Effector CD4-positive, alpha-beta T cell (primary cell): ENCODE results near the gene GRAMD2B.
"Not testable (repeated sequence)": the region's sequence is repeated elsewhere in the genome, so short reads cannot be mapped to it uniquely, and the experiment has no call there.

Source experiments
- DNase-seq: peaks from one replicate; pipeline ENCODE4 v3.0.0-alpha.2; 2020

Gene GRAMD2B

DNA sequence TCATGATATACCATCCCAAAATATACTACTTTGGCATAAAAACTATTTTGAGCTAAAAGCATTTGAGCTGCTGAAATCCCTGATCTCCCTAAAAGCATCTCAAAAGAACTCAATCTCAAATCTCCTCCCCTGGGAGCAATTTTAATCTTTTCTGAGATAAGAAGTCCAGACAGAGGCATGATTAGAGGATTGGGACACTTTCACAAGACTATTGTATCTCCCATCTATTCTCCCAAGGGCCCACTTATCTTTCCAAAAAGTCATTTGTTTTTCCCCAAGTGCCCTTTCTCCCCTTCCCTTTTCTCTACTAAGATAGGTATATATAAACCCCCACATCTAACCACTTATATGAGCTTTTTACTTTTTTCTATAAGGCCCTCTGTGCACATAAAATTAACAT, 92.1 kb downstream of the GRAMD2B start:
- DNase-seq: no peak

DNA sequence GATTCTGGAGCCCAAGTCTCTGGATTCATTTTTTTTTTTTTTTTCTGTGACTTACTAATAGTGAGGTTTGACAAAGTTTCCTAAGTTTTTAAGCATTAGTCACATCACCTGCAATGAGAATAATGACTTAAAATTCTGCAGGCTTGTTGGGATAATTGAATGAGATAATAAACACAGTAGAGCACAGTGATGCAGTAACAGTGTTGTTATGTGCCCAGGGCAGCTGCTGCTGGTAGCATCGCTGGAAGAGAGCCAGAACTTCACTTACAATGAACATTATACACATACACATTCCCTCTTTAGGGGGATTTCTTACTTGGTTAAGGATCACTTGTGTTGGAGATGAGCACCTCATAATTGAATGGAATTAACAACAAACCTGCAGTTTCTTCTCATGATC, 92.9 kb downstream of the GRAMD2B start:
- DNase-seq: no peak

DNA sequence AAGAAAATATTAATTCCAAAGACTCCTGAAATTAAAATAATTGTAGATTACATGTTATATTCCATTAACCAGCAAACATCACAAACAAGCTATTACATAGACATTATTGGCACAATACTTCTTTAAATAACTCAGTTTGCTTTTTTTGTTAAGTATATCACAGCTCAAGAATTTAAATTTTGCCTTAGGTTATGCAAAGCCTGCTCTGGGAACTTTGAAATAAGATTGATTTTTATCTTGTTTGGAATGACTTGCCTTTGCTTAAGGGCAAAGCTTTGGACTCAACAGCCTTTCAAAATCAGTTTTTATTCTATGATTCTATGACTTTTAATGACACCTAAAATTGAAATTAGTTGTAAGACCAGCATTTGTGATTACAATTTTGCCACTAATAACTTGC, 93.6 kb downstream of the GRAMD2B start:
- no peak for DNase-seq

DNA sequence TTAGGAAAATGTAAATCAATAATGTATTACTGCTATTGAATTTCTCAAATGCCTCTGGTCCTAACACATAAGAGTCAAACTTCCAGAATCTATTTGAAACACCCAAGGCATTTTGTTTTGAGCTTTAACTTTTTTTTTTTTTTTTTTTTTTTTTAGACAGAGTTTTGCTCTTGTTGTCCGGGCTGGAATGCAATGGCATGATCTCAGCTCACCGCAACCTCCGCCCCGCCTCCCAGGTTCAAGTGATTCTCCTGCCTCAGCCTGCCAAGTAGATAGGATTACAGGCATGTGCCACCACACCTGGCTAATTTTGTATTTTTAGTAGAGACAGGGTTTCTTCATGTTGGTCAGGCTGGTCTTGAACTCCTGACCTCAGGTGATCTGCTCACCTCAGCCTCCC, 96.0 kb downstream of the GRAMD2B start:
- not testable (repeated sequence) for DNase-seq

DNA sequence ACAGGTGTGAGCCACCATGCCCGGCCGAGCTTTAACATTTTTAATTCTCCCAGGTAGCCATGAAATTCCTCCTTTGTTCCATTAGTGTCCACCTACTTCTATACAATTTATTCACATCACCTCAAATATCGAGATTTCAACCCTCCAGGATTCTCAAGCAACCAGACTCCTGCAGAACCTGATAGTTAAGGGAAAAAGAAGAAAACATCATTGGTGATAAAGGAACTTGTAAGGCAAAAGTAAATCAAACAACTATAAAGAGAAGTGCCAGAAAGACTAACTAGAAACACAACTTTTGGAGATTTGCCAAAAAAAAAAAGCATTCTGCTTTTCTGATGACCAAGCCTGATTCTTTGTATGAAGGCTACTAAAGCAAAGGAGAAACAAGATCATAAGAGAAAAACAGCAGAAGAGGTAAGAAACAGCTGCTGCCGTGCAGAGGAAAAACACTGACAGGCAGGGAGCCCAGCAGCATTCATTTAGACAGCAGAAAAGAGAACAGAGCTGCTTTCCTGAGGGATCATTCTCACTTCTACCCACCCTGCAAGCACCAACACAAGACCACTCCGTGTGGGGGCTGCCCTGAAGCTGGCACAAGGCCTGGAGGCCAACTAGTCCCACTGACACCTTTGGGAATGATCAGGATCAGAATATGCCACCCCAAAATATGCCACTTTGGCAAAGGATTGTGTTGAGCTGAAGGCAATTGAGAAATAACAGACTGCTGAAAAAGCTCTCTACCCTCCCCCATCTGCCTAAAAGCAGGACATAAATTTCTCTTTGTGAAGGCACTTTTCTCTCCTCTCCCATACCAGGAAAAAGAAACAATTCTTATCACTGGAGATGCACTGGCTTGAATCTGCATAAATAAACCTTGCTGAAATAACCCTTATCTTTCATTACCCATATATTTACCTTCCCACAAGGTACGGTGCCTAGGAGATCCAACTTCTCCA, 96.7 kb downstream of the GRAMD2B start:
- no peak for DNase-seq

DNA sequence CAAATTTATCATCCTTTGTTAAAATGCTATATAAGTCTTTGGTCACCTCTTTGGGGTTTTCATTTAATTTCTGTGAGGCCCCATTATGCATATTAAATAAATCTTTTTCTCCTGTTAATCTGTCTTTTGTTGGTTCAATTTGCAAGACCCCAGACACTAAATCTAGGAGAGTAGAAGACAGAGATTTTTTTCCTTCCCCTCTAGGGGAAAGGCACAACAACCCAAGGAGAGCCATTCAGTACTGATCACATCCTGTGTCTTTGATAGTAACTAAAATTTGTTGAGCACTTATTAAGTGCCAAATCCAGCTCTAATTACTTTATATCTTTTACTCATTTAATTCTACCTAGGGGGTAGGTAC, 97.4 kb downstream of the GRAMD2B start:
- no peak for DNase-seq

DNA sequence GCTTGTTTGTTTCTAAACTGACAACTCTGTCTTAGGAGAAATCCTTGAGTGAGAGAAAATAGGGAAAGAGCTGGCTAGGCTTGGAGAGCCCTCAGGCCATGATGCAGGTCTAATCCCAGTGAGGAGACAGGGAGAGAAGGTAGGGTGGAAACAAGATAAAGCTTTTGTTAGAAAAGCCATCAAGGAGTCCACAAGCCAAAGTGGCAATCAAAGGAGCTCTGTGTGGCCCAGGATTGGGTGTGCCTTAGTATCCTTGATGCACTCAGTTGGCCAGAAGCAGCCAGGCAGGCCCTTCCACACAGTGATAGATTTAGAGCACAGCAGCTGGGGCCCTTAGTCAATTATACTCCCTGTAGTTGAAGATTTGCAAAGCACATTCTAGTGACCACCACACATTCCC, 97.9 kb downstream of the GRAMD2B start:
- DNase-seq: no peak

DNA sequence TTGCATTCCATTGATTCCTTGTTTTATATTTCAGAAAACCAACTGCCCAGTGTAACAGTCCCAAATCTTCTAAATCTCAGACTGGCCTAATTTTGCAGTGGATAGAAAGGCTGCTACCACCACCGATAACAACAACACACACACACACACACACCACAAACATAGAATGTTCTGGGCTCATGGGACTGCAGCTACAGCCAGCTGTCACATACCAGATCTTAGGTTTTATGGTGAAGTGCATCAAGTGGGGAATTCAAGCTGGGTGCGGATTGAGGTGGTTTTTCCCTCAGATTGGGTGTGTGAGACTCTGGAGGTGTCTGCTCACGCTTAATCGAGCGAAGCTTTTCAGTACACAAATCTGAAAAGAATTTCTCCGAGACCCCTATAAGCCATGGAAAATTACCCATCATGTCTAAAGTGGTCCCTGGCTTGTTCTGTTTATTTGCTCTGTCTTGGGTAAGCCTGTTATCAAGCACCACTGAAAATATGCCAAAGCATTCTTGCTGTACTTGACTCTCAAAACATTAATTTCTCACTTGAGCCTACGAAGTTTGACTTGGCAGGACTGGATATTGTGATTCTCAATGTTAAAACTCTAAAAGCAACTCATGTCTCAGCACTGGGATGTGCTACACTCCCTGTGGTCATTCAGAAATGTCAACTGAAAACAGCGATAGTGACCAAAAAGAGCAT, 100.8 kb downstream of the GRAMD2B start:
- no peak for DNase-seq

DNA sequence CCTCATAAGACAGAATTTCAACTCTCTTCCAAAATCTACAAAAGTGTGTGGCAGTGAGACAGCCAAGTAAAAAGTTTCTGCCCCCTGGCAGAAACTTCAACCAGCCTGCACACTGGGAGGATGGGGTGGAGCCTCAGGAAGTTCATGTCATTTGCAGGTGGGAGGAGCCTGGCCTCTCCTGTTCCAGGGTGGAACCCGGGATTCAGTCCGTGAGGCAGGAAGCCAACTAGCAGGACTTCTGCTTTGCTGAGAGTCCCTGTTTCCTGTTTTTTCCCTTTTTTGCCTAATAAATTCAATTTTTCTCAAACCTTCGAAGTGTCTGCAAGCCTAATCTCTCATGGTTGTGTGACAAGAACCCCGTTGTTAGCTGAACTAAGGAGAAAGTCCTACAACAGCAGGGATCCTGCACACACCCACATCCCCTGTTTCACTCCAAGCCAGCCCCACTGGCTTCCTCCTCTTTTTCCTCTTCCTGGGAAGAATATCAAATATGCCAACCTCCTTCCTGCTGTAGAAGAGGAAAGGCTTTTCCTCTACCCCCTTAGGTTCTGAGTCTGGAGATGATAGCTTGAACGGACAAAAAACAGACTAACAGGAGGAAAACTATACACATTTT, 102.5 kb downstream of the GRAMD2B start:
- no peak for DNase-seq

DNA sequence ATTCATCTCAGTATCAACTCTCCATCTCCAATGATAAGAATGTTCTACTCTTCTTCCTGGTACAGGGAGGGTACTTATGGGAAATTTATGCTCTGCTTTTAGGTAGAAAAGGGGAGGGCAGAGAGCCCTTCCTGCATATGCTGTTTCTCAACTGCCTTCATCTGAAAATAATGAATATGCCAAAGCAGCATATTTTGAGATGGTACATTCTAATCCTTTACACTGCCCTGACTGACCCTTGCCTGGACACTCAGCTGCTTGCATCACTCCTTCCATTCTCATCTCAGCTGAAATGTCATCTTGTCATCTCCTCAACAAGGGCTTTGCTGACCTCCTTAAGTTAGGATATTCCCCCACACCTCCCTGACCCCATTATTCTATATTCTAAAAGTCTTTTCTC, 103.3 kb downstream of the GRAMD2B start:
- DNase-seq: no peak

DNA sequence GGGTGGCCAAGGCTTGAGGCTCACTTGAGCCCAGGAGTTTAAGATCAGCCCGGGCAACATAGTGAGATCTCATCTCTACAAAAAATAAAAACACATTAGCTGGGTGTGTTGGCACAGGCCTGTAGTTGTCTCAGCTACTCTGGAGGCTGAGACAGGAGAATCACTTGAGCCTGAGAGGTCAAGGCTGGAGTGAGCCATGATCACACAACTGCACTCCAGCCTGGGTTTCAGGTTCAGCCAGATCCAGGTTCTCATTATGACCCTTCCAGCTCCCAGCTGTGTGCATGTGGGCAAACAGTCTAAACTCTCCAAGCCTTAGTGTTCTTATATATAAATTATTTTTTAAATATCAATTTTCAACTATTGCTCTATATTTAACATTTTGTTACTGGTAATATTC, 103.9 kb downstream of the GRAMD2B start:
- DNase-seq: no peak

DNA sequence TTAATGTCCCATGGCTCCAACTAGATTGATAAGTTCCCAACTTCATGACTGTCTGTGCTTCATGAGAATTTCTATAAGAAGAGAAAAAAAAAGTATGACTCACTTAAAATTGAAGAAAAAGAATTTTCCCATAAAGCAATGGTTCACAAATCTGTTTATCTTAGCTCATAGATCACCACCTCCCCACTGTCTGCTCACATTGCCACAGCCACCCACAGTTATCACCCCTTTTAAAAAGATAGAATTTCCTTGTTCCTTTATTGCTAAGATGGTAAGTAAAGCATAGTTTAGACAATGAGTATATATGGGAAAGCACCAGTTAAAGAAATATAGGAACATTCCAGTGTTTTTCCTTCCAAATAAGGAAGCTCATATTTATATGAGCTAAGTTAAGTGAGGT, 104.7 kb downstream of the GRAMD2B start:
- DNase-seq: no peak

DNA sequence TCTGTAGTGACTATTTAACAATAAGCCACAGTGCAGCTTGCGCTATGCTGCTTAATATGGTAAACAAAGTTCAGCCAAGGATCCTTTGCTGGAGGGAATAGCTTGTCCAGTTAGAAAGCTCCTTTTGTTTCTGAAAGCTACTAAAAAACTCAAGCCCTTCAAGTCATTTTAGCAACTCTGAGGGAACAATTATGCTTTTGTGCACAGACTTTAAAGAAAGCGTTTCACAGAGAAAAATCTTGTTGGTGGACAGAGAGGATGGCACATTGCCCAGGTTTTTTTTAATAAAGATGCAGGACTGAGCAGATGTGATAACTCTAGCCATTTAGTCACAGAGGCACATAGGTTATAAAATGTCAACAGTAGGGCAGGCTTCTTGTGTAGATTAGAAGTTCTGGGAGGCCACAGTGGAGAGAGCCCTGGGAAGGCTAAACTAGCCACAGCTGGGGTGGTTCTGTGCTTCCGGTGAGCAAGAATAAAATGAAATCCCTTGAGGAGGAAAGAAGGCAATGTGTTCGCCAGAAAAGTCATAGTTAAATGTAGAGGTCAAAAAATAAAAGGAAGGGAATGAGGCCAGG, 108.4 kb downstream of the GRAMD2B start:
- no peak for DNase-seq

DNA sequence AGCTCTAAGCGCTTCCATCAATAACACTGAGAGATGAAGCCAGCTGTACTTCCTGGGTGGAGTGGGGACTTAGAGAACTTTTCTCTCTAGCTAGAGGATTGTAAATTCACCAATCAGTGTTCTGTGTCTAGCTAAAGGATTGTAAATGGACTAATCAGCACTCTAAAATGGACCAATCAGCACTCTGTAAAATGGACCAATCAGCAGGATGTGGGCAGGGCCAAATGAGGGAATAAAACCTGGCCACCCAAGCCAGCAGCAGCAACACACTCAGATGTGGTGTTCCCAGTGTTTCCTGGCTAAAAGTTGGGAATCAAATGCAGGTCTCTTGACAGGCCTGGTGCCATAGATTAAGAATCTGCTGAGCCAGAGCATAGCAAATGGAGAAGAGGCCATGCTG, 111.3 kb downstream of the GRAMD2B start:
- no peak for DNase-seq

DNA sequence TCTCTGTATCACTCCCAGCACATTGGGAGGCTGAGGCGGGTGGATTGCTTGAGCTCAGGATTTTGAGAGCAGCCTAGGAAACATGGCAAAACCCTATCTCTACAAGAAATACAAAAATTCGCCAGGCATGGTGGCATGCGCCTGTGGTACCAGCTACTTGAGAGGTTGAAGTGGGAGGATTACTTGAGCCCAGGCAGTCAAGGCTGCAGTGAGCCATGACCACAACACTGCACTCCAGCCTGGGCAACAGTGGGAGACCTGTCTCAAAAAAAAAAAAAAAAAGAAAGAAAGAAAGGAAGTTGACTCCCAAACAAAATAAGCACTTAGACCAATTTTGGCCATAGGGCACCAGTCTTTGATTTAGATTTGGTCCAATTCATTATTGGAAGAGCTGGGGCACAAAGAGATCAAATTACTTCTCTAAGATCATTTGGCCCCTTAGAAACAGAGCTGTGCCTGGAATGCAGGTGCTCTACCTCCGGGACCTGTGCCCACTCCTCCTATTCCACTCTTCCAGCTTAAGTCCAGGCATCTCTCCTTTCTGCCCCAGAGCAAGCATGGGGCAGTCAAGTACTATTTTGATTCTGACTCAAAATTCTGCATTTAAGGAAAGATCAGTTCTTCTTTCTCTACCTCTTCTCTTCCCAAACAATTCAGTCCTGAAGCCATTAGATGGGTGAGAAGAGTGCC, 112.8 kb downstream of the GRAMD2B start:
- DNase-seq: no peak

DNA sequence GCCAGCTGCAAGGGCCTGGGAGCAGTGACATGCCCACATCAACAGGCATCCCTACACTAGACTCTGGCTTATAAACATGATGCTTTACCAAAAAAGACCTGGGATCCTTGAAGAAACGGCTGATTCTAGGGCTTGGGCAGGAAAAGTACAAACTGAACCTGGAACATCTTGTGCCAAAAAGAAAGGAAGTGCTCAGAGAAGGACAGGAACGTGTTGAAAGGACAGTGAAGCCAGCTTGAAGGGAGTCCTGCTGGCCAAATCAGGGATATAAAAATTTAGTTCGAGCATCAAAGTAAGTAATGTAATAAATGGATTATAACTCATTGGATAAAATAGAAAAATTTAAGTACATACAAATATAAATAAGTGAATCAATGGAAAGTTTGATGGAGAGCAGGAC, 113.7 kb downstream of the GRAMD2B start:
- DNase-seq: no peak

DNA sequence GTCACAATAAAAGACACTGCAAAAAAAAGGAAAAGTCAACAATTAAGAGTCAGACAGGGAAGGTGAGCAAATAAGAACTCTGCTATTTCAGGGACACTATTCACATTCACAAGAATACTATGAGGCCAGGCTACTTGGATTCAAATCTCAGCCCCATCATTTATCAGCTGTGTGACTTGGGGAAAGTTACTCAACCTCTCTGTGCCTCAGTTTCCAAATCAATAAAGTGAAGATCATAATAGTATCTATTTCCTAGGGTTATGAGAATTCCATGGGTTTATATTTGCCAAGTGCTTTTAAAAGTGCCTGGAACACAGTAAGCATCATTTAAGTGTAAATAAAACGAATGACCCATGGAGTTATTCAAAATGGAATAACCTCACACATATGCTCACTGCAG, 115.4 kb downstream of the GRAMD2B start:
- no peak for DNase-seq

DNA sequence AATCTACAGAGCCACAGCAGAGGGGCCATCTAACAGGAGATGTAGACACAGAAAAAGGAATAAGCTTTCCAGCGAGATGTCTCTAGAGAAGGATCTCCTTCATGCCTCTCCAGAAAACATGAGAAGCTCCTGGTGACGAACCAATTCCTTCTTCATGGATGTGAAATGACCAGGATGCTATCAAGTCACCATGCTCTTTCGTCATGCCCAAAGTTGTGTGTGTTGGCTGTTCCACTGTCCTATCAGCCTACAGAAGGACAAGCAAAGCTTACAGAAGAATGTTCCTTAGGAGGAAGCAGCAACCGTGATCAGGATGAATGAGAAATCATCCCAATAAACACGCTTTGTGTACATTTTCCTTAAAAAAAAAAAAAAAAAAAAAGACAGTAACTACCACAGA, 117.4 kb downstream of the GRAMD2B start:
- DNase-seq: no peak

DNA sequence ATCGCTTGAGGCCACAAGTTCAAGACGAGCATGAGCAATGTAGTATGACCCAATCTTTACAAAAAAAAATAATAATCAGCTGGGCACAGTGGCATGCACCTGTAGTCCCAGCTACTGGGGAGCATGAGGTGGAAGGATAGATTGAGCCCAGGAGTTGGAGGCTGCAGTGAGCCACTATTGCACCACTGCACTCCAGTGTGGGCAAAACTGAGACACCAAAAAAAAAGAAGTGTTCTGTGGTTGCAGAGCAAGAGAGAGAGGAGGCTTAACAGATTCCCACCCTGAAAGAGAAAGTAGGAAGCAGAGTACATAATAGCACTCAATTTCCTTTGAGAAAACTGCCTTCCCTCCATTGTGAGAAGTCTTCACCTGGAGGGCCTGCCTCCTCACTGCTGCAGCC, 119.2 kb downstream of the GRAMD2B start:
- no peak for DNase-seq

DNA sequence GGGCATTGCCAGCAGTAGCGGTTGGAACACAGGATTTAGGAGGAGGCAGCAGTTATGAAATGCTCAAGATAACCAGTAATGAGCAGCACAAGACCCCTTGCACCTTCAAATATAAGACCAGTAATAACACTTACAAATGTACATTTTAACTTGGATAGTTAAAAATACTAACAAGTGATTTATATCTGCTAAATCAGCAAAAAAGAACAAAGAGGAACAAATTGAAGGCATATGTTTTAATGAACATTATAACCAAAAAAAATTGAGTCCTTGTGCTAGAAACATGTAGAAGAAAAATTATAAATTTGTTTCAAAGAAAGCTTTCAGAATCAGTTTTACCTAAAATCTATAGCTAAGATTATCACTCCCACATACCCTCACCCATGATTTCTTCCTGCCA, 119.8 kb downstream of the GRAMD2B start:
- DNase-seq: no peak

DNA sequence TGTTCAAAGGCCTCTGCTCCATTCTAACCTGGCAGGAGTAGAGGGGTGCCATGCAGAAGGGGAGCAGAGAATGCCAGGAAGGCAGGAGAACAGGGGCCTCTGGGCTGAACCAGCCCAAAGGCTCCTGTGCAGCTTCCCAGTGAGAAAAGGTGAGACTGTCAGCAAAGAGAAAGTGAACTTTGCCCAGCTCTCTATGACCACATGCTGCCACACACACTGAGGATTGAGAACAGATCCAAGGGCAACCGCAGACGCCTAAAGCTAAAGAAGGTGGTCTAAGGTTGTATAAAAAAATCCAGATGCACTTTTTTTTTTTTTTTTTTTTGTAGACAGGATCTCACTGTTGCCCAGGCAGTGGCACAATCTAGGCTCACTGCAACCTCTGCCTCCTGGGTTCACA, 120.5 kb downstream of the GRAMD2B start:
- DNase-seq: no peak
